ENCODE results near the gene MMP21.

MMP21 gene

GRCh38 chr10:125769175-125769574, 6.4 kb downstream of the MMP21 start:
- TF ChIP-seq NFIC (IDR thresholded peaks at IDR 0.05) = no peak
- TF ChIP-seq EP300 (IDR thresholded peaks at IDR 0.05; ENCODE audit: borderline replicate concordance) = no peak

GRCh38 chr10:125768219-125768855, 7.3 kb downstream of the MMP21 start:
- no peak for TF ChIP-seq YY1 (IDR thresholded peaks at IDR 0.05; ENCODE audit: low read depth)
- peak; percentile 93 for TF ChIP-seq NFIC (IDR thresholded peaks at IDR 0.05)

GRCh38 chr10:125766511-125766910, 9.1 kb downstream of the MMP21 start:
- TF ChIP-seq CEBPB (IDR thresholded peaks at IDR 0.05) (no peak), REST (IDR thresholded peaks at IDR 0.05; ENCODE audit: low read depth) (no peak), TCF12 (IDR thresholded peaks at IDR 0.05; ENCODE audit: low read depth) (no peak), TEAD4 (IDR thresholded peaks at IDR 0.05) (no peak), CREB1 (IDR thresholded peaks at IDR 0.05; ENCODE audit: low read depth) (no peak), MAX (IDR thresholded peaks at IDR 0.05) (no peak), TAF1 (IDR thresholded peaks at IDR 0.05; ENCODE audit: low read depth) (no peak)

- TF ChIP-seq EGR1 (IDR thresholded peaks at IDR 0.05) = no peak
- no peak for TF ChIP-seq TEAD4 (IDR thresholded peaks at IDR 0.05)
- TF ChIP-seq TCF12 (IDR thresholded peaks at IDR 0.05; ENCODE audit: low read depth) = no peak
- TF ChIP-seq EP300 (IDR thresholded peaks at IDR 0.05; ENCODE audit: borderline replicate concordance) = no peak
- TF ChIP-seq ZBTB7A (IDR thresholded peaks at IDR 0.05; ENCODE audit: low read depth) = no peak
- no peak for TF ChIP-seq CREB1 (IDR thresholded peaks at IDR 0.05; ENCODE audit: low read depth)
- TF ChIP-seq NFIC (IDR thresholded peaks at IDR 0.05) = no peak
- no peak for TF ChIP-seq YY1 (IDR thresholded peaks at IDR 0.05; ENCODE audit: low read depth)
- TF ChIP-seq CEBPB (IDR thresholded peaks at IDR 0.05) = no peak
- no peak for TF ChIP-seq RAD21 (IDR thresholded peaks at IDR 0.05; ENCODE audit: low read depth)
- no peak for TF ChIP-seq TAF1 (IDR thresholded peaks at IDR 0.05; ENCODE audit: low read depth)
- TF ChIP-seq, protein P1, sequence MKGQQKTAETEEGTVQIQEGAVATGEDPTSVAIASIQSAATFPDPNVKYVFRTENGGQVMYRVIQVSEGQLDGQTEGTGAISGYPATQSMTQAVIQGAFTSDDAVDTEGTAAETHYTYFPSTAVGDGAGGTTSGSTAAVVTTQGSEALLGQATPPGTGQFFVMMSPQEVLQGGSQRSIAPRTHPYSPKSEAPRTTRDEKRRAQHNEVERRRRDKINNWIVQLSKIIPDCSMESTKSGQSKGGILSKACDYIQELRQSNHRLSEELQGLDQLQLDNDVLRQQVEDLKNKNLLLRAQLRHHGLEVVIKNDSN (IDR thresholded peaks at IDR 0.05) = no peak
- no peak for TF ChIP-seq REST (IDR thresholded peaks at IDR 0.05; ENCODE audit: low read depth)
These were observed 9.8 kb downstream of the MMP21 start for GRCh38 chr10:125765835-125766234.

GRCh38 chr10:125762692-125763648, 12.7 kb downstream of the MMP21 start:
- TF ChIP-seq, protein P1 (IDR thresholded peaks at IDR 0.05) = no peak
- no peak for TF ChIP-seq CEBPB (IDR thresholded peaks at IDR 0.05)
- TF ChIP-seq CREB1 (IDR thresholded peaks at IDR 0.05; ENCODE audit: low read depth) = no peak
- TF ChIP-seq REST (IDR thresholded peaks at IDR 0.05; ENCODE audit: low read depth) = no peak
- TF ChIP-seq FOXM1 (IDR thresholded peaks at IDR 0.05; ENCODE audit: borderline replicate concordance, low read depth) = no peak
- TF ChIP-seq EP300 (IDR thresholded peaks at IDR 0.05; ENCODE audit: borderline replicate concordance) = no peak
- no peak for TF ChIP-seq TAF1 (IDR thresholded peaks at IDR 0.05; ENCODE audit: low read depth)
- TF ChIP-seq RAD21 (IDR thresholded peaks at IDR 0.05; ENCODE audit: low read depth) = no peak
- no peak for TF ChIP-seq EGR1 (IDR thresholded peaks at IDR 0.05)
- TF ChIP-seq TEAD4 (IDR thresholded peaks at IDR 0.05) = no peak
- no peak for TF ChIP-seq MAX (IDR thresholded peaks at IDR 0.05)
